Stomach (tissue), 4 donors: ENCODE data around the gene UNC79.

ENCODE experiments used
- POLR2A ChIP-seq, 4 donors: fragments of 450-650 bp; IDR thresholded peaks; one replicate each; pipeline ENCODE4 v1.6.1; 2016; ENCODE audit warnings: antibody characterized with exemption in 4 of 4, control low read depth in 2 of 4, mild to moderate bottlenecking in 1 of 4, moderate library complexity in 1 of 4
- TF ChIP-seq, protein P1 (sequence below), 7 experiments: fragments of 450-650 bp in 4 of 7; fragments of 200-600 bp in 3 of 7; sonication (generic) in 3 of 7; IDR thresholded peaks; one replicate each; pipeline ENCODE4 v1.5.1; 2016 to 2019; ENCODE audit warnings: antibody characterized with exemption in 7 of 7, control low read depth in 2 of 7, mild to moderate bottlenecking in 1 of 7

DNA sequence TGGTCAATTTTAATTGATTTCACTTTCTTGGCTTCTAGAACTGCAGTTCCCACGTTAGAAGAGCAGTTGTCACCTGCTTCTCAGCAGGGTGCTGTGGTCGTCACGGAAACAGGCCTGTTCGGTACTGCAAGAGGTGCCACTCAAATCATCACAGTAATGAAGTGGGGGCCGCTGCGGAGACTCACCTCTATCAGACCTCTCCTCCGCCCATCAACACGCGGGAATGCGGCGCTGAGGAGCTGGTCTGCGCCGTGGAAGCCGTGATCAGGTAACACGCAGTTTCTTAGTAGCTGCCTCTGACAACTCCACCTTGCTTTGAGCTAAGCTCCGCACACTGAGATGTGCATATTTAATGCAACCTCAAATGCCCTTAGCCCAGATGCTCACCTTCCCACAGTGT is 107.2 kb downstream of the UNC79 start:
- TF ChIP-seq, protein P1, sequence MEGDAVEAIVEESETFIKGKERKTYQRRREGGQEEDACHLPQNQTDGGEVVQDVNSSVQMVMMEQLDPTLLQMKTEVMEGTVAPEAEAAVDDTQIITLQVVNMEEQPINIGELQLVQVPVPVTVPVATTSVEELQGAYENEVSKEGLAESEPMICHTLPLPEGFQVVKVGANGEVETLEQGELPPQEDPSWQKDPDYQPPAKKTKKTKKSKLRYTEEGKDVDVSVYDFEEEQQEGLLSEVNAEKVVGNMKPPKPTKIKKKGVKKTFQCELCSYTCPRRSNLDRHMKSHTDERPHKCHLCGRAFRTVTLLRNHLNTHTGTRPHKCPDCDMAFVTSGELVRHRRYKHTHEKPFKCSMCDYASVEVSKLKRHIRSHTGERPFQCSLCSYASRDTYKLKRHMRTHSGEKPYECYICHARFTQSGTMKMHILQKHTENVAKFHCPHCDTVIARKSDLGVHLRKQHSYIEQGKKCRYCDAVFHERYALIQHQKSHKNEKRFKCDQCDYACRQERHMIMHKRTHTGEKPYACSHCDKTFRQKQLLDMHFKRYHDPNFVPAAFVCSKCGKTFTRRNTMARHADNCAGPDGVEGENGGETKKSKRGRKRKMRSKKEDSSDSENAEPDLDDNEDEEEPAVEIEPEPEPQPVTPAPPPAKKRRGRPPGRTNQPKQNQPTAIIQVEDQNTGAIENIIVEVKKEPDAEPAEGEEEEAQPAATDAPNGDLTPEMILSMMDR (IDR thresholded peaks at IDR 0.05), result no peak
- no peak for TF ChIP-seq POLR2A (IDR thresholded peaks at IDR 0.05)
